Ishikawa (cell line): Measurements from ENCODE around the gene RSPO3.

Experiments
- CEBPB ChIP-seq: IDR thresholded peaks from 2 replicates; pipeline ENCODE4 v1.6.1; 2012
- EGR1 ChIP-seq: IDR thresholded peaks from 2 replicates; pipeline ENCODE4 v1.6.1; 2012
- EP300 ChIP-seq: IDR thresholded peaks from 2 replicates; pipeline ENCODE4 v1.6.1; 2012; ENCODE audit warnings: borderline replicate concordance
- MAX ChIP-seq: IDR thresholded peaks from 2 replicates; pipeline ENCODE4 v1.6.1; 2012
- NFIC ChIP-seq: IDR thresholded peaks from 2 replicates; pipeline ENCODE4 v1.6.1; 2012
- RAD21 ChIP-seq: IDR thresholded peaks from 2 replicates; pipeline ENCODE4 v1.6.1; 2012; ENCODE audit warnings: low read depth
- REST ChIP-seq: IDR thresholded peaks from 2 replicates; pipeline ENCODE4 v1.6.1; 2012; ENCODE audit warnings: low read depth, mild to moderate bottlenecking
- TAF1 ChIP-seq: IDR thresholded peaks from 2 replicates; pipeline ENCODE4 v1.6.1; 2012; ENCODE audit warnings: low read depth, mild to moderate bottlenecking
- TCF12 ChIP-seq: IDR thresholded peaks from 2 replicates; pipeline ENCODE4 v1.6.1; 2012; ENCODE audit warnings: low read depth
- TEAD4 ChIP-seq: IDR thresholded peaks from 2 replicates; pipeline ENCODE4 v1.6.1; 2012
- USF1 ChIP-seq: IDR thresholded peaks from 2 replicates; pipeline ENCODE4 v1.6.1; 2012
- YY1 ChIP-seq: IDR thresholded peaks from 2 replicates; pipeline ENCODE4 v1.6.1; 2012; ENCODE audit warnings: low read depth
- ZBTB7A ChIP-seq: IDR thresholded peaks from 2 replicates; pipeline ENCODE4 v1.6.1; 2012; ENCODE audit warnings: low read depth

- no peak for TF ChIP-seq YY1
- no peak for TF ChIP-seq RAD21
- TF ChIP-seq MAX = no peak
- TF ChIP-seq EGR1 = no peak
- no peak for TF ChIP-seq TCF12
- no peak for TF ChIP-seq EP300
- no peak for TF ChIP-seq TAF1
- TF ChIP-seq NFIC = no peak
- no peak for TF ChIP-seq REST
- TF ChIP-seq CEBPB = no peak
- no peak for TF ChIP-seq USF1
- TF ChIP-seq TEAD4 = no peak
- TF ChIP-seq ZBTB7A = no peak
Measured at GRCh38 chr6:127177923-127178231, 59.4 kb downstream of the RSPO3 start.
